Prostate gland (tissue), 2 donors: ENCODE results near the gene MUC12. TPM values are rescaled to one million over a fixed set of nuclear protein-coding genes. Genes with fewer than 3 reads are reported as not detected.

ENCODE experiments used
- DNase-seq: peaks from one replicate; pipeline ENCODE4 v3.0.0-alpha.2; 2019; ENCODE audit warnings: low spot score
- H3K27ac ChIP-seq, 2 donors: fragments of 200-600 bp; sonication (generic); 2 replicates each; pipeline ENCODE4 v1.5.1; 2017 to 2019
- H3K27me3 ChIP-seq: fragments of 200-600 bp; sonication (generic); replicated peaks from 2 replicates; pipeline ENCODE4 v1.5.1; 2019; ENCODE audit not compliant: insufficient read depth
- H3K36me3 ChIP-seq, 2 donors: fragments of 200-600 bp; sonication (generic); 1 replicate in 1 of 2; 2 replicates in 1 of 2; pipeline versions ENCODE4 v1.5.1 to v1.8.1; 2017 to 2019
- H3K4me1 ChIP-seq: fragments of 200-600 bp; sonication (generic); replicated peaks from 2 replicates; pipeline ENCODE4 v1.5.1; 2019
- H3K4me3 ChIP-seq, 2 donors: fragments of 200-600 bp; sonication (generic); 2 replicates each; pipeline ENCODE4 v1.5.1; 2017 to 2019
- H3K9me3 ChIP-seq: fragments of 200-600 bp; sonication (generic); 2 replicates; pipeline ENCODE4 v1.5.1; 2017
- CTCF ChIP-seq, 4 experiments: fragments of 200-600 bp in 2 of 4; fragments of 450-650 bp in 2 of 4; sonication (generic) in 2 of 4; IDR thresholded peaks; 1 replicate in 3 of 4; 2 replicates in 1 of 4; pipeline ENCODE4 v1.5.1; 2016 to 2019; ENCODE audit warnings: antibody characterized with exemption in 4 of 4, mild to moderate bottlenecking in 2 of 4, moderate library complexity in 2 of 4
- POLR2A ChIP-seq: fragments of 450-650 bp; IDR thresholded peaks from one replicate; pipeline ENCODE4 v1.6.1; 2016; ENCODE audit warnings: antibody characterized with exemption, mild to moderate bottlenecking
- POLR2AphosphoS5 ChIP-seq: sonication (generic); formaldehyde crosslinking; IDR thresholded peaks from one replicate; pipeline ENCODE4 v1.6.1; 2017; ENCODE audit warnings: antibody characterized with exemption
- WGBS: methylation state at CpG from one replicate; pipeline ENCODE4 v1.1.5; 2018; 5-methylcytosine and 5-hydroxymethylcytosine counted together
- intact Hi-C: fragments of 100-400 bp; cut with DNase I; formaldehyde crosslinking; loops from one replicate; pipeline ENCODE4 v1.14.2; 2022
- total RNA-seq, 2 donors: library from RNA; depleted of rRNA; stranded (reverse); fragments of >200 nt; gene quantifications; one replicate each; pipeline ENCODE4 v1.1.0, GENCODE V29; 2016

Gene MUC12
- total RNA-seq, 2 donors from 2014 or later = 4.0 to 20.9 TPM

GRCh38 chr7:100951888-100952560 is 17.3 kb upstream of the MUC12 start:
- TF ChIP-seq POLR2A (no peak), POLR2AphosphoS5 (no peak), CTCF (IDR thresholded peaks at IDR 0.05) (no peak)
- H3K36me3 ChIP-seq = no peaks in the 10 kb centered on the region
- no peaks in the 10 kb centered on the region for H3K4me1 ChIP-seq
- intact Hi-C loops = no loop called here
- DNase-seq = no peak
- WGBS = 74% methylated on average over 15 of the region's 15 CpGs
- H3K27me3 ChIP-seq = peaks cover 9% of the 10 kb centered on the region
- no peaks in the 10 kb centered on the region for H3K9me3 ChIP-seq
- H3K4me3 ChIP-seq = no peak overlapping the region
- no peak overlapping the region for H3K27ac ChIP-seq

- no peak overlapping the region for H3K4me3 ChIP-seq
- DNase-seq = no peak
- H3K27ac ChIP-seq = no peak overlapping the region
- no peaks in the 10 kb centered on the region for H3K36me3 ChIP-seq
- TF ChIP-seq POLR2A = no peak
- TF ChIP-seq POLR2AphosphoS5 = no peak
- TF ChIP-seq CTCF (IDR thresholded peaks at IDR 0.05) = no peak
- peaks cover 9% of the 10 kb centered on the region for H3K27me3 ChIP-seq
- H3K4me1 ChIP-seq = no peaks in the 10 kb centered on the region
- intact Hi-C loops = no loop called here
- no peaks in the 10 kb centered on the region for H3K9me3 ChIP-seq
- 66% methylated on average over 2 of the region's 2 CpGs for WGBS
These were observed 16.7 kb upstream of the MUC12 start for GRCh38 chr7:100952641-100953040.

- Histone ChIP-seq H3K9me3 (no peaks in the 10 kb centered on the region), H3K36me3 (no peaks in the 10 kb centered on the region), H3K4me1 (no peaks in the 10 kb centered on the region), H3K4me3 (no peak overlapping the region), H3K27ac (no peak overlapping the region), H3K27me3 (peaks cover 5% of the 10 kb centered on the region)
- intact Hi-C loops = no loop called here
- 61% methylated on average over 12 of the region's 12 CpGs for WGBS
- no peak for DNase-seq
- TF ChIP-seq CTCF (IDR thresholded peaks at IDR 0.05) (no peak), POLR2A (no peak), POLR2AphosphoS5 (no peak)
These were observed 11.4 kb upstream of the MUC12 start for GRCh38 chr7:100957832-100958421.

- Histone ChIP-seq H3K36me3 (no peaks in the 10 kb centered on the region), H3K4me3 (no peak overlapping the region), H3K27ac (no peak overlapping the region), H3K9me3 (no peaks in the 10 kb centered on the region), H3K27me3 (peaks cover 17% of the 10 kb centered on the region), H3K4me1 (no peaks in the 10 kb centered on the region)
- TF ChIP-seq POLR2AphosphoS5 (no peak), CTCF (IDR thresholded peaks at IDR 0.05) (no peak), POLR2A (no peak)
- WGBS = 67% methylated on average over 2 of the region's 2 CpGs
- intact Hi-C loops = no loop called here
- DNase-seq = no peak
These were observed 9.5 kb upstream of the MUC12 start for GRCh38 chr7:100959894-100960293.

GRCh38 chr7:100962537-100962936 is 6.8 kb upstream of the MUC12 start:
- H3K27ac ChIP-seq = no peak overlapping the region

More at GRCh38 chr7:100962537-100962936, 6.8 kb upstream of the MUC12 start:
- no peaks in the 10 kb centered on the region for H3K9me3 ChIP-seq
- peaks cover 27% of the 10 kb centered on the region for H3K27me3 ChIP-seq
- no peak for DNase-seq
- TF ChIP-seq CTCF (IDR thresholded peaks at IDR 0.05) (no peak), POLR2A (no peak), POLR2AphosphoS5 (no peak)
- WGBS = 83% methylated on average over 3 of the region's 3 CpGs
- H3K36me3 ChIP-seq = no peaks in the 10 kb centered on the region
- H3K4me3 ChIP-seq = no peak overlapping the region
- intact Hi-C loops = no loop called here
- peaks cover 4% of the 10 kb centered on the region for H3K4me1 ChIP-seq
